Inferior parietal cortex (tissue), 1 donor: ENCODE data around the gene DLG1.
A peak's percentile ranks its signal among the peaks of the same experiment; 100 is the strongest.
"Not testable (repeated sequence)": the region's sequence is repeated elsewhere in the genome, so short reads cannot be mapped to it uniquely, and the experiment has no call there.

ENCODE experiments used
- DNase-seq: peaks from one replicate; pipeline ENCODE4 v3.0.0-alpha.2; 2016; ENCODE audit errors: extremely low spot score

DLG1 gene

GRCh38 chr3:197103766-197104165 lies 194.6 kb downstream of the DLG1 start:
- no peak for DNase-seq

GRCh38 chr3:197093871-197094270 lies 204.5 kb downstream of the DLG1 start:
- no peak for DNase-seq

- DNase-seq, result peak; percentile 54
Observed at GRCh38 chr3:197088370-197088769, 210.0 kb downstream of the DLG1 start.

GRCh38 chr3:197085137-197085536 lies 213.3 kb downstream of the DLG1 start:
- DNase-seq, result no peak

GRCh38 chr3:197083486-197083885 lies 214.9 kb downstream of the DLG1 start:
- peak; percentile 34 for DNase-seq

- DNase-seq, result peak; percentile 40
Observed at GRCh38 chr3:197082871-197083270, 215.5 kb downstream of the DLG1 start.

GRCh38 chr3:197080344-197080743 lies 218.1 kb downstream of the DLG1 start:
- no peak for DNase-seq

GRCh38 chr3:197076415-197076814 lies 222.0 kb downstream of the DLG1 start:
- no peak for DNase-seq

GRCh38 chr3:197068077-197068476 lies 230.3 kb downstream of the DLG1 start:
- DNase-seq, result no peak

GRCh38 chr3:197064771-197065170 lies 233.6 kb downstream of the DLG1 start:
- no peak for DNase-seq

GRCh38 chr3:197062446-197062845 lies 236.0 kb downstream of the DLG1 start:
- DNase-seq, result no peak

GRCh38 chr3:197051637-197052036 lies 246.8 kb downstream of the DLG1 start:
- not testable (repeated sequence) for DNase-seq

GRCh38 chr3:197050511-197050910 lies 247.9 kb downstream of the DLG1 start:
- no peak for DNase-seq

- DNase-seq, result no peak
Observed at GRCh38 chr3:197042539-197042938, 255.9 kb downstream of the DLG1 start.

- no peak for DNase-seq
Observed at GRCh38 chr3:197041875-197042488, 256.4 kb downstream of the DLG1 start.

GRCh38 chr3:197040658-197041057 lies 257.8 kb downstream of the DLG1 start:
- no peak for DNase-seq

- DNase-seq, result no peak
Observed at GRCh38 chr3:197038679-197039462, 259.5 kb downstream of the DLG1 start.

- no peak for DNase-seq
Observed at GRCh38 chr3:197035577-197035976, 262.8 kb downstream of the DLG1 start.

GRCh38 chr3:197034778-197035177 lies 263.6 kb downstream of the DLG1 start:
- not testable (repeated sequence) for DNase-seq

- DNase-seq, result not testable (repeated sequence)
Observed at GRCh38 chr3:197033764-197034163, 264.6 kb downstream of the DLG1 start.

- DNase-seq, result peak; percentile 73
Observed at GRCh38 chr3:197031315-197032285, 266.8 kb downstream of the DLG1 start.
